HCT116 (cell line): ENCODE results near the gene GRK1. TPM values are rescaled to one million over a fixed set of nuclear protein-coding genes. Genes with fewer than 3 reads are reported as not detected.

Experiments used
- ATAC-seq: fragments of 200-7000 bp; cut with Tn5 transposase; 2 replicates; pipeline ENCODE4 v1.9.1; 2020; ENCODE audit warnings: mild to moderate bottlenecking, moderate library complexity
- Bru-seq: library from RNA; stranded (reverse); fragments of 400-500 nt; gene quantifications from one replicate; lab custom pipeline; 2021; lab: Mats Ljungman, UMichigan
- BruChase-seq, 2 experiments: library from RNA; stranded (reverse); fragments of 400-500 nt; gene quantifications; one replicate each; lab custom pipeline; 2021; lab: Mats Ljungman, UMichigan
- BruUV-seq: library from RNA; stranded (reverse); fragments of 400-500 nt; replicated peaks from 2 replicates; lab custom pipeline; 2021; lab: Mats Ljungman, UMichigan
- CTCF ChIA-PET: fragments of 300-600 bp; sonication (Branson Sonifier 250); formaldehyde crosslinking; loops from one replicate; lab custom pipeline; 2021; ENCODE audit warnings: antibody characterized with exemption; lab: Charles Lee
- POLR2A ChIA-PET: fragments of 300-600, 350-600 bp; sonication (Branson Sonifier 250); formaldehyde crosslinking; loops from one replicate; lab custom pipeline; 2021; ENCODE audit warnings: antibody characterized with exemption; lab: Charles Lee
- RAD21 ChIA-PET, 2 experiments: fragments of 300-600 bp; sonication (Branson Sonifier 250); formaldehyde crosslinking; loops; one replicate each; lab custom pipeline; 2023; ENCODE audit warnings: low total read pairs in 2 of 2; ENCODE audit not compliant: uncharacterized antibody in 2 of 2, unreplicated experiment in 2 of 2, low non-redundant PET in 1 of 2; lab: Charles Lee
- DNase-seq: peaks from one replicate; pipeline ENCODE4 v3.0.0-alpha.2; 2010; ENCODE audit warnings: low read depth, low spot score
- H2AFZ ChIP-seq: fragments of 200-600 bp; shearing (Covaris generic), sonication (generic); 2 replicates; pipeline ENCODE4 v1.6.1; 2017; ENCODE audit warnings: low read depth, mixed run types, mixed read lengths, antibody characterized with exemption, low read length; ENCODE audit not compliant: poor library complexity, severe bottlenecking
- H3K27ac ChIP-seq: 2 replicates; pipeline ENCODE4 v1.5.1; 2012; ENCODE audit warnings: low read depth, low read length
- H3K27me3 ChIP-seq: fragments of 200-600 bp; sonication (generic); 2 replicates; pipeline ENCODE4 v1.6.1; 2016; ENCODE audit warnings: mixed run types, low read length, mixed read lengths; ENCODE audit not compliant: insufficient read depth
- H3K36me3 ChIP-seq, 2 experiments: fragments of 200-500 bp in 1 of 2; fragments of 200-600 bp in 1 of 2; sonication (Bioruptor generic) in 1 of 2; sonication (generic) in 1 of 2; 2 replicates each; pipeline versions ENCODE4 v1.5.1 to v1.6.1; 2014 to 2016; ENCODE audit warnings: low read length in 2 of 2, inconsistent platforms in 1 of 2, mixed read lengths in 1 of 2, mixed run types in 1 of 2; ENCODE audit not compliant: insufficient read depth in 2 of 2, control insufficient read depth in 1 of 2
- H3K4me1 ChIP-seq, 2 experiments: fragments of 200-600 bp in 1 of 2; sonication (generic) in 1 of 2; 2 replicates each; pipeline versions ENCODE4 v1.5.1 to v1.6.1; 2012 to 2017; ENCODE audit warnings: low read length in 2 of 2, inconsistent platforms in 1 of 2, mild to moderate bottlenecking in 1 of 2, mixed read lengths in 1 of 2, mixed run types in 1 of 2, moderate library complexity in 1 of 2; ENCODE audit not compliant: insufficient read depth in 2 of 2, control insufficient read depth in 1 of 2
- H3K4me2 ChIP-seq: fragments of 200-600 bp; sonication (generic); 2 replicates; pipeline ENCODE4 v1.6.1; 2017; ENCODE audit warnings: mixed run types, low read length, mixed read lengths
- H3K4me3 ChIP-seq, 2 experiments: fragments of 200-600 bp in 1 of 2; sonication (generic) in 1 of 2; replicated peaks in 1 of 2; 2 replicates each; pipeline ENCODE4 v1.5.1; 2011 to 2016; ENCODE audit warnings: low read length in 2 of 2, control low read depth in 1 of 2, low read depth in 1 of 2, mild to moderate bottlenecking in 1 of 2, mixed read lengths in 1 of 2, mixed run types in 1 of 2
- H3K79me2 ChIP-seq: fragments of 200-600 bp; sonication (generic); 2 replicates; pipeline ENCODE4 v1.6.1; 2017; ENCODE audit warnings: mild to moderate bottlenecking, mixed run types, low read length, moderate library complexity, mixed read lengths; ENCODE audit not compliant: insufficient read depth
- H3K9ac ChIP-seq: fragments of 200-600 bp; sonication (generic); 2 replicates; pipeline ENCODE4 v1.6.1; 2016; ENCODE audit warnings: low read length, mixed read lengths
- H3K9me2 ChIP-seq: fragments of 200-600 bp; sonication (generic), shearing (Covaris generic); 2 replicates; pipeline ENCODE4 v1.6.1; 2017; ENCODE audit warnings: mixed run types, mild to moderate bottlenecking, moderate library complexity; ENCODE audit not compliant: insufficient read depth
- H3K9me3 ChIP-seq, 2 experiments: fragments of 200-500 bp in 1 of 2; fragments of 200-600 bp in 1 of 2; sonication (Bioruptor generic) in 1 of 2; sonication (generic) in 1 of 2; 2 replicates each; pipeline ENCODE4 v1.6.1; 2014 to 2017; ENCODE audit warnings: low read length in 2 of 2, mixed read lengths in 2 of 2, inconsistent platforms in 1 of 2, low read depth in 1 of 2, mild to moderate bottlenecking in 1 of 2, mixed run types in 1 of 2, moderate library complexity in 1 of 2; ENCODE audit not compliant: control insufficient read depth in 1 of 2, insufficient read depth in 1 of 2
- H4K20me1 ChIP-seq: fragments of 200-600 bp; sonication (generic), shearing (Covaris generic); 2 replicates; pipeline ENCODE4 v1.6.1; 2017; ENCODE audit warnings: mixed run types, mild to moderate bottlenecking, moderate library complexity; ENCODE audit not compliant: insufficient read depth
- CBX3 ChIP-seq: IDR thresholded peaks from 2 replicates; pipeline ENCODE4 v1.6.1; 2012; ENCODE audit warnings: low read depth
- CEBPB ChIP-seq: IDR thresholded peaks from 2 replicates; pipeline ENCODE4 v1.6.1; 2012; ENCODE audit warnings: low read depth
- EGR1 ChIP-seq: IDR thresholded peaks from 2 replicates; pipeline ENCODE4 v1.6.1; 2012; ENCODE audit warnings: low read depth
- ELF1 ChIP-seq: IDR thresholded peaks from 2 replicates; pipeline ENCODE4 v1.6.1; 2012; ENCODE audit warnings: low read depth, borderline replicate concordance
- EZH2 ChIP-seq: fragments of 200-600 bp; sonication (generic); IDR thresholded peaks from 2 replicates; pipeline ENCODE4 v1.6.1; 2017; ENCODE audit warnings: antibody characterized with exemption, mixed run types
- EZH2phosphoT487 ChIP-seq: fragments of 200-600 bp; IDR thresholded peaks from 2 replicates; pipeline ENCODE4 v1.6.1; 2018; ENCODE audit warnings: antibody characterized with exemption, borderline replicate concordance
- FOSL1 ChIP-seq: IDR thresholded peaks from 2 replicates; pipeline ENCODE4 v1.6.1; 2012; ENCODE audit warnings: low read depth
- JUND ChIP-seq: IDR thresholded peaks from 2 replicates; pipeline ENCODE4 v1.6.1; 2012
- POLR2A ChIP-seq: IDR thresholded peaks from 2 replicates; pipeline ENCODE4 v1.7.0; 2011; ENCODE audit warnings: borderline replicate concordance; ENCODE audit not compliant: insufficient read depth, insufficient read length; ENCODE audit errors: extremely low read depth
- SP1 ChIP-seq: IDR thresholded peaks from 2 replicates; pipeline ENCODE4 v1.6.1; 2012; ENCODE audit warnings: low read depth
- SRF ChIP-seq: IDR thresholded peaks from 2 replicates; pipeline ENCODE4 v1.6.1; 2012; ENCODE audit warnings: low read depth
- ZFX ChIP-seq: fragments of 450-650 bp; IDR thresholded peaks from 2 replicates; pipeline ENCODE4 v1.6.1; 2017
- ZNF274 ChIP-seq: fragments of 200-500 bp; sonication (Bioruptor generic); IDR thresholded peaks from 2 replicates; pipeline ENCODE4 v1.6.1; 2014; ENCODE audit warnings: mild to moderate bottlenecking, low read depth, low read length, inconsistent platforms
- intact Hi-C: fragments of 100-400 bp; cut with micrococcal nuclease; formaldehyde crosslinking; loops from 2 replicates; pipeline ENCODE4 v1.10.0; 2022
- long read RNA-seq: library from polyadenylated mRNA; unstranded; transcript quantifications from one replicate; pipeline ENCODE4 v2.0.0, GENCODE V29; 2021; ENCODE audit not compliant: unreplicated experiment
- polyA plus RNA-seq: library from polyadenylated mRNA; unstranded; fragments of >200 nt; gene quantifications from 2 replicates; pipeline ENCODE4 v1.2.1, GENCODE V29; 2012; ENCODE audit warnings: missing spikeins
- total RNA-seq: library from RNA; stranded (reverse); gene quantifications from one replicate; pipeline ENCODE4 v1.2.1, GENCODE V29; 2021; ENCODE audit not compliant: unreplicated experiment
- TF ChIP-seq, protein P1 (sequence below): IDR thresholded peaks from 2 replicates; pipeline ENCODE4 v1.6.1; 2012; ENCODE audit warnings: low read depth
- TF ChIP-seq, protein P2 (sequence below): IDR thresholded peaks from 2 replicates; pipeline ENCODE4 v1.6.1; 2012
- TF ChIP-seq, protein P3 (sequence below), 3 experiments: fragments of 200-600 bp in 1 of 3; sonication (generic) in 1 of 3; IDR thresholded peaks in 2 of 3; conservative IDR thresholded peaks in 1 of 3; 2 replicates each; pipeline ENCODE4 v1.5.1; 2012 to 2017; ENCODE audit warnings: low read depth in 2 of 3, low read length in 2 of 3, antibody characterized with exemption in 1 of 3, borderline replicate concordance in 1 of 3, control low read depth in 1 of 3, mild to moderate bottlenecking in 1 of 3, mixed read lengths in 1 of 3, mixed run types in 1 of 3, moderate library complexity in 1 of 3; ENCODE audit not compliant: insufficient read depth in 1 of 3

Gene GRK1
- not detected for total RNA-seq
- 0.01 TPM in 2 replicates for polyA plus RNA-seq
- not detected for Bru-seq, nascent RNA
- BruChase-seq, experiment 1, labeled RNA remaining after a 6-hour chase = percentile 4 among the genes with signal in this experiment
- BruChase-seq, experiment 2, labeled RNA remaining after a 2-hour chase = percentile 4 among the genes with signal in this experiment
- long read RNA-seq = 0 reads

DNA sequence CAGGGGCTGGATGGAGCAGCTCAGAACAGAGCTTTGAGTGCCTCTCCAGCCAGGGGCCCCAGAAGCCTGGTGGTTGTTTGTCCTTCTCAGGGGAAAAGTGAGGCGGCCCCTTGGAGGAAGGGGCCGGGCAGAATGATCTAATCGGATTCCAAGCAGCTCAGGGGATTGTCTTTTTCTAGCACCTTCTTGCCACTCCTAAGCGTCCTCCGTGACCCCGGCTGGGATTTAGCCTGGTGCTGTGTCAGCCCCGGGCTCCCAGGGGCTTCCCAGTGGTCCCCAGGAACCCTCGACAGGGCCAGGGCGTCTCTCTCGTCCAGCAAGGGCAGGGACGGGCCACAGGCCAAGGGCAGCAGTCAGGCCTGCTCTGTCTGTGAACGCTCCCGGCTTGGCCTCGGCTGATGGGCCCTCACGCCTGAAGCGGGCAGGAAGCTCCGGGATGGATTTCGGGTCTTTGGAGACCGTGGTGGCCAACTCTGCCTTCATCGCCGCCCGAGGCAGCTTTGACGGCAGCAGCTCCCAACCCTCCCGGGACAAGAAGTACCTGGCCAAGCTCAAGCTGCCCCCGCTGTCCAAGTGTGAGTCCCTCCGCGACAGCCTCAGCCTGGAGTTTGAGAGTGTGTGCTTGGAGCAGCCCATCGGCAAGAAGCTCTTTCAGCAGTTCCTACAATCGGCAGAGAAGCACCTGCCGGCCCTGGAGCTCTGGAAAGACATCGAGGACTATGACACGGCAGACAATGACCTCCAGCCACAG lies at the start of gene GRK1:
GRK1 (plus strand) TSS at position 269 of the 751 bp plus-strand sequence; CDS start at position 437, 168 bp downstream.
- CTCF ChIA-PET = no interaction called here
- H2AFZ ChIP-seq = no peak within 1 kb of the TSS
- no peaks in the 10 kb centered on the region for H3K9me2 ChIP-seq
- H3K9me3 ChIP-seq = no peaks in the 10 kb centered on the region; a peak in 1 of 4 replicates
- H3K36me3 ChIP-seq = no peaks in the 10 kb centered on the region
- TF ChIP-seq, protein P1, sequence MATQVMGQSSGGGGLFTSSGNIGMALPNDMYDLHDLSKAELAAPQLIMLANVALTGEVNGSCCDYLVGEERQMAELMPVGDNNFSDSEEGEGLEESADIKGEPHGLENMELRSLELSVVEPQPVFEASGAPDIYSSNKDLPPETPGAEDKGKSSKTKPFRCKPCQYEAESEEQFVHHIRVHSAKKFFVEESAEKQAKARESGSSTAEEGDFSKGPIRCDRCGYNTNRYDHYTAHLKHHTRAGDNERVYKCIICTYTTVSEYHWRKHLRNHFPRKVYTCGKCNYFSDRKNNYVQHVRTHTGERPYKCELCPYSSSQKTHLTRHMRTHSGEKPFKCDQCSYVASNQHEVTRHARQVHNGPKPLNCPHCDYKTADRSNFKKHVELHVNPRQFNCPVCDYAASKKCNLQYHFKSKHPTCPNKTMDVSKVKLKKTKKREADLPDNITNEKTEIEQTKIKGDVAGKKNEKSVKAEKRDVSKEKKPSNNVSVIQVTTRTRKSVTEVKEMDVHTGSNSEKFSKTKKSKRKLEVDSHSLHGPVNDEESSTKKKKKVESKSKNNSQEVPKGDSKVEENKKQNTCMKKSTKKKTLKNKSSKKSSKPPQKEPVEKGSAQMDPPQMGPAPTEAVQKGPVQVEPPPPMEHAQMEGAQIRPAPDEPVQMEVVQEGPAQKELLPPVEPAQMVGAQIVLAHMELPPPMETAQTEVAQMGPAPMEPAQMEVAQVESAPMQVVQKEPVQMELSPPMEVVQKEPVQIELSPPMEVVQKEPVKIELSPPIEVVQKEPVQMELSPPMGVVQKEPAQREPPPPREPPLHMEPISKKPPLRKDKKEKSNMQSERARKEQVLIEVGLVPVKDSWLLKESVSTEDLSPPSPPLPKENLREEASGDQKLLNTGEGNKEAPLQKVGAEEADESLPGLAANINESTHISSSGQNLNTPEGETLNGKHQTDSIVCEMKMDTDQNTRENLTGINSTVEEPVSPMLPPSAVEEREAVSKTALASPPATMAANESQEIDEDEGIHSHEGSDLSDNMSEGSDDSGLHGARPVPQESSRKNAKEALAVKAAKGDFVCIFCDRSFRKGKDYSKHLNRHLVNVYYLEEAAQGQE = no peak
- TF ChIP-seq JUND (no peak), POLR2A (no peak), CBX3 (no peak), SRF (no peak), EZH2phosphoT487 (no peak), CEBPB (no peak), EZH2 (no peak), FOSL1 (no peak), ZNF274 (no peak), ZFX (no peak), SP1 (no peak), EGR1 (no peak), ELF1 (no peak)
- TF ChIP-seq, protein P2, sequence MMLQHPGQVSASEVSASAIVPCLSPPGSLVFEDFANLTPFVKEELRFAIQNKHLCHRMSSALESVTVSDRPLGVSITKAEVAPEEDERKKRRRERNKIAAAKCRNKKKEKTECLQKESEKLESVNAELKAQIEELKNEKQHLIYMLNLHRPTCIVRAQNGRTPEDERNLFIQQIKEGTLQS = no peak
- TF ChIP-seq, protein P3, sequence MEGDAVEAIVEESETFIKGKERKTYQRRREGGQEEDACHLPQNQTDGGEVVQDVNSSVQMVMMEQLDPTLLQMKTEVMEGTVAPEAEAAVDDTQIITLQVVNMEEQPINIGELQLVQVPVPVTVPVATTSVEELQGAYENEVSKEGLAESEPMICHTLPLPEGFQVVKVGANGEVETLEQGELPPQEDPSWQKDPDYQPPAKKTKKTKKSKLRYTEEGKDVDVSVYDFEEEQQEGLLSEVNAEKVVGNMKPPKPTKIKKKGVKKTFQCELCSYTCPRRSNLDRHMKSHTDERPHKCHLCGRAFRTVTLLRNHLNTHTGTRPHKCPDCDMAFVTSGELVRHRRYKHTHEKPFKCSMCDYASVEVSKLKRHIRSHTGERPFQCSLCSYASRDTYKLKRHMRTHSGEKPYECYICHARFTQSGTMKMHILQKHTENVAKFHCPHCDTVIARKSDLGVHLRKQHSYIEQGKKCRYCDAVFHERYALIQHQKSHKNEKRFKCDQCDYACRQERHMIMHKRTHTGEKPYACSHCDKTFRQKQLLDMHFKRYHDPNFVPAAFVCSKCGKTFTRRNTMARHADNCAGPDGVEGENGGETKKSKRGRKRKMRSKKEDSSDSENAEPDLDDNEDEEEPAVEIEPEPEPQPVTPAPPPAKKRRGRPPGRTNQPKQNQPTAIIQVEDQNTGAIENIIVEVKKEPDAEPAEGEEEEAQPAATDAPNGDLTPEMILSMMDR (IDR thresholded peaks at IDR 0.05 in 2 of 3, conservative IDR thresholded peaks at IDR 0.05 in 1 of 3; ENCODE audit: borderline replicate concordance in 1 of 3, insufficient read depth in 1 of 3, low read depth in 2 of 3, low read length in 2 of 3) = no peak
- RAD21 ChIA-PET = no interaction called here
- no peak within 1 kb of the TSS for H3K4me2 ChIP-seq
- intact Hi-C loops = no loop called here
- POLR2A ChIA-PET = no interaction called here
- H3K27me3 ChIP-seq = no peaks in the 10 kb centered on the region
- H4K20me1 ChIP-seq = no peaks in the 10 kb centered on the region
- no peak within 1 kb of the TSS for H3K27ac ChIP-seq
- no peak within 1 kb of the TSS for H3K9ac ChIP-seq
- no peak within 1 kb of the TSS for H3K4me3 ChIP-seq
- H3K79me2 ChIP-seq = no peaks in the 10 kb centered on the region
- no peaks in the 10 kb centered on the region for H3K4me1 ChIP-seq
- DNase-seq (no peak), ATAC-seq (no peak)
- no TSS peak for BruUV-seq
